ENCODE data around the gene ZFPM1.

Gene ZFPM1

DNA sequence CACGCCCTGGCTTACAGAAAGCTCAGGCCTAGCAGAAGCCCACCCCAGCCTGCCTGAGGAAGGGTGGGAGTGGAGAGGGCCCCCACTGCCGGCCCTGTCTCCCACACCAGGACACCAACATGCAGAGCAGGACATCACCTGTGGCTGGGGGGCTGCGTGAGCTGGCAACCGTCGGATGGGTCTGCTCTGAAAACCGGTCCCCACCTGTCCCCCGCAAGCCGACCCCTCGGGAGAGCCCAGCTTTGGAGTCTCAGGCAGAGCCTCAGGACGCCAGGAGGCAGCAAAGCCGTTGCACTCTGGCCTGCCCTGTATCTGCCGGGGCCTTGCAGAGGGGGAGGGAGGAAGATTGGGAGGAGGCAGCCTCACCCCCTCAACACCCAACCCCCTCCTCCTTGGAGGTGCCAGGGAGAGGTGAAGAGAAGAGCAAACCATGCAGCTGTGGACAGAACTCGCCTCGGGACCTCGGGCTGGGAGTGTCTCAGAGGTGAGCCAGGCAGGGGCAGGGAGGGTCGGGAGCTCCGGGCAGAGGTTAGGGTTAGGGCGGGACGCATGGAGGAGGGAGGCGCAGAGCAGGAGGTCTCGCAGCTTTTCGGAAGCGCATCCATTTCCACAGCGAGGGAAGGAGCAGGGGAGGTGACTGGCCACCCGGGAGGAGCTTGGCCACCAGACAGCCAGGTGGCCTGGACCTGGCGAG lies 86.7 kb downstream of the ZFPM1 start:
- TF ChIP-seq, protein P1, sequence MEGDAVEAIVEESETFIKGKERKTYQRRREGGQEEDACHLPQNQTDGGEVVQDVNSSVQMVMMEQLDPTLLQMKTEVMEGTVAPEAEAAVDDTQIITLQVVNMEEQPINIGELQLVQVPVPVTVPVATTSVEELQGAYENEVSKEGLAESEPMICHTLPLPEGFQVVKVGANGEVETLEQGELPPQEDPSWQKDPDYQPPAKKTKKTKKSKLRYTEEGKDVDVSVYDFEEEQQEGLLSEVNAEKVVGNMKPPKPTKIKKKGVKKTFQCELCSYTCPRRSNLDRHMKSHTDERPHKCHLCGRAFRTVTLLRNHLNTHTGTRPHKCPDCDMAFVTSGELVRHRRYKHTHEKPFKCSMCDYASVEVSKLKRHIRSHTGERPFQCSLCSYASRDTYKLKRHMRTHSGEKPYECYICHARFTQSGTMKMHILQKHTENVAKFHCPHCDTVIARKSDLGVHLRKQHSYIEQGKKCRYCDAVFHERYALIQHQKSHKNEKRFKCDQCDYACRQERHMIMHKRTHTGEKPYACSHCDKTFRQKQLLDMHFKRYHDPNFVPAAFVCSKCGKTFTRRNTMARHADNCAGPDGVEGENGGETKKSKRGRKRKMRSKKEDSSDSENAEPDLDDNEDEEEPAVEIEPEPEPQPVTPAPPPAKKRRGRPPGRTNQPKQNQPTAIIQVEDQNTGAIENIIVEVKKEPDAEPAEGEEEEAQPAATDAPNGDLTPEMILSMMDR (IDR thresholded peaks at IDR 0.05; ENCODE audit: low read depth, low read length) = no peak

DNA sequence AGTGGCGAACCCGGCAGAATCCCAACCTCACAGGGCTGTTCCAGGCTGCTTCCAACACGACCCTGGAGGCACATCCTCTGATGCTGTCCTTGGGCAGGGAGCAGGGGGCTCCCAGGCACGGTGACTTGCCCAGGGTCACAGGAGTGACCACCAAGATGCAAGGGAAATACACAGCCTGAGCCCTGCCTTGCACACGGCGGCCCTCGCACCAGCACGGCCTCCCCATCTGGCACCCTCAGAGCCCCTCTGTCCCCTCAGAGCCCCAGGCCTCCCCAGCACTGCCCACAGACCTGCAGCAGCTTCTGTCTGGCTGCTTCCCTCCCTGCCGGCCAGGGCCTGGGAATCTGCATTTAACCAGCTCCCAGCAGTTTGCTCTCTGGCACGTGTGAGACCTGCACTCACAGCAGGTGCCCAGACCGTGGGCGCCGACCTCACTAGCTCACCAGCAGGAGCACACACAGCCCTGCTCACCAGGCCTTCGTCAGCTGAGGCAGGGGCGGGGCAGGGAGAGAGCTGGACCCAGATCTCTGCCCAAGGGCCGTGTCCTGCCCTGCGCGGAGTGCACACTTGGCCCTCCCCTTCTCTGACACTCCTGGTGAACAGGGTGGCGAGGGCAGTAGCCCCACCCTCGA lies 87.4 kb downstream of the ZFPM1 start:
- no peak overlapping the region for H3K4me3 ChIP-seq (ENCODE audit: low read depth, low read length)
- TF ChIP-seq, protein P1 (IDR thresholded peaks at IDR 0.05; ENCODE audit: low read depth, low read length) = no peak

More for the DNA sequence above, 86.7 kb downstream of the ZFPM1 start:
- H3K4me3 ChIP-seq (ENCODE audit: low read depth, low read length) = no peak overlapping the region

DNA sequence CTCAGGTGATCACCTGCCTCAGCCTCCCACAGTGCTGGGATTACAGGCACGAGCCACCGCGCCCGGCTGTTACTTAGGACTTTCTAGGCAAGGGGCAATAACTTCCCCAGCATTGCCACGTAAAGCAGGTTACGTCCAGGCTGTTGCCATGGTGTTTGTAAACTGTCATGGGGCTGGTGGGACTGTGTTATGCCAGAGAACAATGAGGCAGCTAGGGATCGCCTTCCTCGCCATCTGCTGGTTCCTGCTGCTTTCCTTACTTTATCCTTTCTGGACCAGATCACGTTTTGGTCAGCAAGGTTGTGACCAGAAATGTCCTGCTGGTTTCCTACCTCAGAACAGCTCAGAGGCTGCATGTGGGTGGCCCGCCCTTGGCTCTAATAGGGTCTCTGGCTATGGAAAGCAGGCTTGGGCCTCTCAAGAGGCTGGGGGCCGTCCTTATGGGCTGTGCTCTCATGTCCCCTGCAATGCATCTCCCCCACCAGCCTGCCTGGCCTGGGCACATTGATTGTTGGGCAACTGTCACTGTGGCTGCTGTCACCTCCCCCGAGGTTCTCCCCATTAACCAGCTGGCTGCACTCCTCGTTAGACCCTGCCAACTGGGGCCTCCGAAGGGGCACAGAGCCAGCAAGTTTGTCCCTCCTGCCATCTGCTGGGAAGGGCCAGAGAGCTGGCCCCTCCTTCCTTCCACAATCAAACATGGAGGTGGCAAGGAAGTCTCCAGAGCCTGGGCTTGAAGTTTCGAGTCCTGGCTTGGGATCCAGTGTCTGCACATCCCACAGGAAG lies 88.9 kb downstream of the ZFPM1 start:
- TF ChIP-seq, protein P1 (IDR thresholded peaks at IDR 0.05; ENCODE audit: low read depth, low read length) = no peak
- H3K4me3 ChIP-seq (ENCODE audit: low read depth, low read length) = no peak overlapping the region

DNA sequence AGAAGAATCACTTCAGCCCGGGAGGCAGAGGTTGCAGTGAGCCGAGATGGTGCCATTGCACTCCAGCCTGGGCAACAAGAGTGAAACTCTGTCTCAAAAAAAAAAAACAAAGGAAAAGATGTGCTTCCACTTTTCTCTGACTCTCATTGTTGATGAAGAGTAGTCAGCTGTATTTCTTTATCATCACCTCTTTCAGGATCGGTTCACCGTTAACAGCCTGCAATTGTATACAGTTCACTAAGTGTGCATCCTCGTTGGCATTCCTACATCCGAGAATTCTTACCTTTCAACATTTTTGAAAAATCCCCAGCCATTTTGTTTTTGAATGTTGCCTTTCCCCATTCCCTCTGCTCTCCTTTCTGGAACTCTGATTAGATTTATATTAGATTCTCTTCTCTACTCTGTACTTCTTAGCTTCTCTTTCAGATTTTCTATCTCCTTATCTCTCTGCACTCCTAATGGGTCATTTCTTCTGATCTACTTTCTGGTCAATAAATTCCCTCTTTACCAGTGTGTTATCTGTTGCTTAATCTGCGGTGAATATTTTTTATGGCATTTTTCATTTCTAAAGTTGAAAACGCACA lies 90.2 kb downstream of the ZFPM1 start:
- H3K4me3 ChIP-seq (ENCODE audit: low read depth, low read length) = no peak overlapping the region
- TF ChIP-seq, protein P1 (IDR thresholded peaks at IDR 0.05; ENCODE audit: low read depth, low read length) = no peak

DNA sequence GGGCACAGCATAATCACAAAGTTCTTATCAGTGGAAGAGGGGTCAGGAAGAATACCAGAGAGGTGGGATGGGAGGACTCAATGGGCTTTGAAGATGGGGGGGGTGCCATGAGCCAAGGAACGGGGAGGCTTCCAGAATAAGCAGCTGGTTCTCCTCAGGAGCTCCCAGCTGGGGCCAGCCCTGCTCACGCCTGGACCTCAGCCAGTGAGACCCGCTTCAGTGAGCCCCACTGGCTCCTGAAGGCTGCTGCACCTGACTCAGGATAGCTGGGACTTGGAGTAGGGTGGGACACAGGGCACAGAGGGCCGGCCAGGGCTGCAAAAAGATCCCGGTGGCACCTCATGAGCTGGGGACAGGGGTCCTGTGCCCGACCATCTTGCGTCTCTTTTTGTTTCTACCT lies 92.7 kb downstream of the ZFPM1 start:
- no peak overlapping the region for H3K4me3 ChIP-seq (ENCODE audit: low read depth, low read length)
- TF ChIP-seq, protein P1 (IDR thresholded peaks at IDR 0.05; ENCODE audit: low read depth, low read length) = no peak

DNA sequence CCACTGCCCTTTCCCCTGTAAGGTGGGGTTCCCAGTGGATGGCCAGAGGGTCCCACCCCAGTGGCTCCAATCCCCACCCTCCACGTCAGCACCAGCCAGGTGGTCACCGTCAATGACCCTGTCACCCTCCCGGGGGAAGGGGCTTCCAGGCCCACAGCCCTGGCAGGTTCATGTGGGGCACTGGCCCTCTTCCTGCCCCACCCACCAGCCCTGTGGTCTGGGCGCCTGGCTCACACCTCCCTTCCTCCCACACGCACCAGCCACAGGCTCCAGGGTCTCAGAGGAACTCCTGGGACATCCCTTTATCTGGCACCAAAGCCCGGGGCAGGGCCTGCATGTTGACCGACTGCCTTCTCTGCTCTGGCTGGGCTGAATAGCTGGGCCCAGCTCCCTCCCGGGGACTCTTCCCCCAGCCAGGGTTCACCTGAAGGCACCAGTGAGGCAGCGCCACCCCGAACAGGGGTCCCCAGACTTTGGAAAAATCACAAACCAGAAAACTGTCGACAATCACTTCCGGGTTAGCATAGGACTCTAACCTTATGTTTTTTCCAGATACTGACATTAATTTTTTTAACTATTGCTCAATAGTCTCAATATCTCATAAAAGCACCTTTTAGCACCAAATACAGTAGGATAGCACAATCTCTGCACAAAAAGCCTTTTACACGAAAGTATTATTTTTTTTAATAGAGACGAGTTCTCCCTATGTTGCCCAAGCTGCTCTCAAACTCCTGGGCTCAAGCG lies 95.2 kb downstream of the ZFPM1 start:
- TF ChIP-seq, protein P1 (IDR thresholded peaks at IDR 0.05; ENCODE audit: low read depth, low read length) = no peak
- no peak overlapping the region for H3K4me3 ChIP-seq (ENCODE audit: low read depth, low read length)
